ENCODE data around the gene SESN1. TPM values are rescaled to one million over a fixed set of nuclear protein-coding genes. Genes with fewer than 3 reads are reported as not detected.

Gene SESN1
- total RNA-seq, 1 donor from 2014 or later: 40.8 TPM

DNA sequence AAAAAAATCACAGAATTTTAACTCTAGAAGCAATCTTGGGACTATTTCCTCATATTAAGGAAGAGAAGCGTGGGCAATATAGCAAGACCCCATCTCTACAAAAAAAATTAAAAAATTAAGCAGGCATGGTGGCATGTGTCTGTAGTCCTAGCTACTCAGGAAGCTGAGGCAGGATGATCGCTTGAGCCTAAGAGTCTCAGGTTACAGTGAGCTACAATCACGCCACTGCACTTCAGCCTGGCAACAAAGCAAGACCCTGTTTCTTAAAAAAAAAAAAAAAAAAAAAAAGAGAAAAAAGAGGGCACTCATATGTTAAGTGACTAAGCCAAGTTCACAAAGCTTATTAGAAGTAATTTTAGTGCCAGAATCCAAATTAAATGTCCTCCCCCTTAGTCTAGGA lies 100.8 kb downstream of the SESN1 start:
- peaks cover 6% of the 10 kb centered on the region for H3K36me3 Mint-ChIP-seq
- no peak overlapping the region for H3K27ac ChIP-seq
- no peaks in the 10 kb centered on the region for H3K4me1 Mint-ChIP-seq
- no peaks in the 10 kb centered on the region for H3K9me3 ChIP-seq (ENCODE audit: low read depth)
- no peaks in the 10 kb centered on the region for H3K27me3 ChIP-seq
- H3K4me3 Mint-ChIP-seq: no peak overlapping the region
- TF ChIP-seq, protein P1, sequence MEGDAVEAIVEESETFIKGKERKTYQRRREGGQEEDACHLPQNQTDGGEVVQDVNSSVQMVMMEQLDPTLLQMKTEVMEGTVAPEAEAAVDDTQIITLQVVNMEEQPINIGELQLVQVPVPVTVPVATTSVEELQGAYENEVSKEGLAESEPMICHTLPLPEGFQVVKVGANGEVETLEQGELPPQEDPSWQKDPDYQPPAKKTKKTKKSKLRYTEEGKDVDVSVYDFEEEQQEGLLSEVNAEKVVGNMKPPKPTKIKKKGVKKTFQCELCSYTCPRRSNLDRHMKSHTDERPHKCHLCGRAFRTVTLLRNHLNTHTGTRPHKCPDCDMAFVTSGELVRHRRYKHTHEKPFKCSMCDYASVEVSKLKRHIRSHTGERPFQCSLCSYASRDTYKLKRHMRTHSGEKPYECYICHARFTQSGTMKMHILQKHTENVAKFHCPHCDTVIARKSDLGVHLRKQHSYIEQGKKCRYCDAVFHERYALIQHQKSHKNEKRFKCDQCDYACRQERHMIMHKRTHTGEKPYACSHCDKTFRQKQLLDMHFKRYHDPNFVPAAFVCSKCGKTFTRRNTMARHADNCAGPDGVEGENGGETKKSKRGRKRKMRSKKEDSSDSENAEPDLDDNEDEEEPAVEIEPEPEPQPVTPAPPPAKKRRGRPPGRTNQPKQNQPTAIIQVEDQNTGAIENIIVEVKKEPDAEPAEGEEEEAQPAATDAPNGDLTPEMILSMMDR (IDR thresholded peaks at IDR 0.05): no peak
- TF ChIP-seq EZH2phosphoT487 (IDR thresholded peaks at IDR 0.05) (no peak), EZH2 (IDR thresholded peaks at IDR 0.05) (no peak)
- no peaks in the 10 kb centered on the region for H3K27me3 Mint-ChIP-seq (ENCODE audit: insufficient read depth, low read depth)
- no peak overlapping the region for H3K4me2 ChIP-seq
- H3K4me3 ChIP-seq: no peak overlapping the region
- H3K4me1 ChIP-seq: no peaks in the 10 kb centered on the region
- no peaks in the 10 kb centered on the region for H3F3A ChIP-seq (ENCODE audit: low read depth)
- no peak overlapping the region for H2AFZ ChIP-seq (replicated peaks)
- no peaks in the 10 kb centered on the region for H4K20me1 ChIP-seq (ENCODE audit: low read depth)
- H3K9ac ChIP-seq: no peak overlapping the region
- peaks cover 10% of the 10 kb centered on the region for H3K36me3 ChIP-seq
- DNase-seq (ENCODE audit: low spot score): no peak
- no peak overlapping the region for H3K27ac Mint-ChIP-seq
- H3K9me3 Mint-ChIP-seq: no peaks in the 10 kb centered on the region
- no peaks in the 10 kb centered on the region for H3K79me2 ChIP-seq (ENCODE audit: low read depth)

DNA sequence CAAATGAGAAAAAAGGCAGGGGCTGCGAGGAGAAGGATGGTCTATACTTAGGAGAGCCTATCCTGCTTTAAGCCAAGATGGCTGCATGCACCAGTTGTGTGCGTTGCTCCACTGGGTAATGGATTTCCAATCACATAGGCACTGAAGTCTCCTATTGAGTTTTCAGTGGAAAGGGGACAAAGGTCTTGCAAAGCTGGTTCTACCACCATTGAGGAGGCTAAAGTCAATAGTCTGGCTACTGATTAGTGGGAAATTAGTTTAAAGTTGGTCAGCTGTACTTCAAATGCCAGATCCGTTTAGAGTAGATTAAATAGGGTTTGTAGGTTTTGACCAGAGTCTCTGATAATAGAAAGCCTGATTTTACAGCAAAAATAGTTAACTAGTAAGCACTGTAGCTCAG lies 104.9 kb downstream of the SESN1 start:
- H3K4me3 Mint-ChIP-seq: no peak overlapping the region
- Histone ChIP-seq H3K4me3 (no peak overlapping the region), H3K4me2 (no peak overlapping the region), H3K27me3 (no peaks in the 10 kb centered on the region), H3K36me3 (peaks cover 10% of the 10 kb centered on the region), H3F3A (ENCODE audit: low read depth) (no peaks in the 10 kb centered on the region), H3K27ac (no peak overlapping the region), H3K4me1 (no peaks in the 10 kb centered on the region), H4K20me1 (ENCODE audit: low read depth) (no peaks in the 10 kb centered on the region), H3K9me3 (ENCODE audit: low read depth) (no peaks in the 10 kb centered on the region), H3K79me2 (ENCODE audit: low read depth) (no peaks in the 10 kb centered on the region), H2AFZ (replicated peaks) (no peak overlapping the region), H3K9ac (no peak overlapping the region)
- no peaks in the 10 kb centered on the region for H3K9me3 Mint-ChIP-seq
- H3K36me3 Mint-ChIP-seq: peaks cover 10% of the 10 kb centered on the region
- no peak for DNase-seq (ENCODE audit: low spot score)
- H3K27me3 Mint-ChIP-seq (ENCODE audit: insufficient read depth, low read depth): no peaks in the 10 kb centered on the region
- H3K27ac Mint-ChIP-seq: no peak overlapping the region
- TF ChIP-seq EZH2phosphoT487 (IDR thresholded peaks at IDR 0.05) (no peak), EZH2 (IDR thresholded peaks at IDR 0.05) (no peak)
- TF ChIP-seq, protein P1 (IDR thresholded peaks at IDR 0.05): no peak
- H3K4me1 Mint-ChIP-seq: no peaks in the 10 kb centered on the region

DNA sequence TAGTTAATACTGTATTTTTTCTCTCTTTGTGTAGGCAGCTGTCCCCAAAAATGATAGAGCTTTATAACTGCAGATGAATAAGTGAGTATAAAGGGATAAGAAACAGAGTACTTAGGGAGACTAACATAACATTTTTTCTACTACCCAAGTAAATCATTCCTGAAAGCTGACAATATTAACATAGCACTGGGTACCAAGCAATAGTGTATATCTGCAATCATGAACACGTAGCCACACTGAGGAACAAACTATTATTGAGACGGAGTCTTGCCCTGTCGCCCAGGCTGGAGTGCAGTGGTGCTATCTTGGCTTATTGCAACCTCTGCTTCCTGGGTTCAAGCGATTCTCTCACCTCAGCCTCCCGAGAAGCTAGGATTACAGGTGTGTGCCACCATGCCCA lies 105.9 kb downstream of the SESN1 start:
- no peaks in the 10 kb centered on the region for H3K9me3 Mint-ChIP-seq

More for the DNA sequence above, 105.9 kb downstream of the SESN1 start:
- no peak overlapping the region for H3K4me3 Mint-ChIP-seq
- TF ChIP-seq EZH2phosphoT487 (IDR thresholded peaks at IDR 0.05): no peak
- TF ChIP-seq, protein P1 (IDR thresholded peaks at IDR 0.05): no peak
- no peak for TF ChIP-seq EZH2 (IDR thresholded peaks at IDR 0.05)
- H3K36me3 Mint-ChIP-seq: peaks cover 10% of the 10 kb centered on the region
- Histone ChIP-seq H3K4me3 (no peak overlapping the region), H3K9ac (no peak overlapping the region), H3K9me3 (ENCODE audit: low read depth) (no peaks in the 10 kb centered on the region), H4K20me1 (ENCODE audit: low read depth) (no peaks in the 10 kb centered on the region), H3K4me1 (no peaks in the 10 kb centered on the region), H3K27ac (no peak overlapping the region), H3K36me3 (peaks cover 10% of the 10 kb centered on the region), H3F3A (ENCODE audit: low read depth) (no peaks in the 10 kb centered on the region), H3K27me3 (no peaks in the 10 kb centered on the region), H3K4me2 (no peak overlapping the region), H3K79me2 (ENCODE audit: low read depth) (no peaks in the 10 kb centered on the region), H2AFZ (replicated peaks) (no peak overlapping the region)
- no peak overlapping the region for H3K27ac Mint-ChIP-seq
- no peaks in the 10 kb centered on the region for H3K4me1 Mint-ChIP-seq
- DNase-seq (ENCODE audit: low spot score): no peak
- no peaks in the 10 kb centered on the region for H3K27me3 Mint-ChIP-seq (ENCODE audit: insufficient read depth, low read depth)

Data from neural progenitor cell (in vitro differentiated cells).